B cell (primary cell): ENCODE measurements around the gene LZTR1. TPM values are rescaled to one million over a fixed set of nuclear protein-coding genes. Genes with fewer than 3 reads are reported as not detected.
A peak's percentile ranks its signal among the peaks of the same experiment; 100 is the strongest.

ENCODE experiments used
- ATAC-seq: fragments of 200-7000 bp; cut with Tn5 transposase; one replicate; pipeline ENCODE4 v1.10.0; 2021; ENCODE audit warnings: low read depth, mild to moderate bottlenecking, moderate number of reproducible peaks, moderate library complexity
- CTCF ChIA-PET: fragments of 350-600 bp; sonication (Branson Sonifier 250); formaldehyde crosslinking; loops from one replicate; lab custom pipeline; 2021; ENCODE audit warnings: antibody characterized with exemption, inconsistent platforms; lab: Charles Lee
- POLR2A ChIA-PET: fragments of 350-600 bp; sonication (Branson Sonifier 250); formaldehyde crosslinking; loops from one replicate; lab custom pipeline; 2021; ENCODE audit warnings: antibody characterized with exemption; lab: Charles Lee
- DNase-seq: peaks from one replicate; pipeline ENCODE4 v3.0.0; 2013
- H2AFZ ChIP-seq: 2 replicates; pipeline ENCODE4 v1.6.1; 2012; ENCODE audit warnings: mild to moderate bottlenecking, low read depth, low read length; ENCODE audit not compliant: insufficient read depth, poor library complexity, severe bottlenecking
- H3K27ac ChIP-seq, 2 donors: 1 replicate in 1 of 2; 2 replicates in 1 of 2; pipeline ENCODE4 v1.5.1; 2012 to 2013; ENCODE audit warnings: low read length in 2 of 2, mild to moderate bottlenecking in 2 of 2, moderate library complexity in 1 of 2
- H3K27me3 ChIP-seq, 4 experiments: fragments of 200-600 bp in 1 of 4; sonication (generic) in 1 of 4; replicated peaks in 1 of 4; 1 replicate in 2 of 4; 2 replicates in 2 of 4; pipeline versions ENCODE4 v1.6.1 to v1.7.0; 2013 to 2016; ENCODE audit warnings: low read length in 3 of 4, mild to moderate bottlenecking in 2 of 4, mixed read lengths in 1 of 4, moderate library complexity in 1 of 4; ENCODE audit not compliant: insufficient read depth in 4 of 4, control insufficient read depth in 3 of 4; ENCODE audit errors: control extremely low read depth in 1 of 4
- H3K36me3 ChIP-seq, 2 experiments: replicated peaks in 1 of 2; 1 replicate in 1 of 2; 2 replicates in 1 of 2; pipeline versions ENCODE4 v1.6.1 to v1.7.1; 2013; ENCODE audit warnings: low read length in 1 of 2; ENCODE audit not compliant: insufficient read depth in 2 of 2, control insufficient read depth in 1 of 2; ENCODE audit errors: control extremely low read depth in 1 of 2, extremely low read depth in 1 of 2
- H3K4me1 ChIP-seq, 2 donors: fragments of 200-600 bp in 1 of 2; sonication (generic) in 1 of 2; 1 replicate in 1 of 2; 2 replicates in 1 of 2; pipeline versions ENCODE4 v1.5.1 to v1.6.1; 2013 to 2017; ENCODE audit warnings: low read length in 2 of 2; ENCODE audit not compliant: control insufficient read depth in 2 of 2, insufficient read depth in 2 of 2
- H3K4me2 ChIP-seq: replicated peaks from 2 replicates; pipeline ENCODE3; 2012; ENCODE audit warnings: mild to moderate bottlenecking, low read depth, low read length; ENCODE audit not compliant: poor library complexity, severe bottlenecking
- H3K4me3 ChIP-seq, 5 experiments: fragments of 200-600 bp in 1 of 5; sonication (generic) in 1 of 5; 1 replicate in 3 of 5; 2 replicates in 2 of 5; pipeline versions ENCODE4 v1.5.1 to v1.7.0; 2011 to 2016; ENCODE audit warnings: low read length in 4 of 5, mild to moderate bottlenecking in 4 of 5, low read depth in 2 of 5, control low read depth in 1 of 5, moderate library complexity in 1 of 5; ENCODE audit not compliant: insufficient read depth in 1 of 5; ENCODE audit errors: control extremely low read depth in 1 of 5, extremely low read depth in 1 of 5
- H3K79me2 ChIP-seq: fragments of 200-600 bp; sonication (generic); one replicate; pipeline ENCODE4 v1.6.0; 2016; ENCODE audit warnings: low read length; ENCODE audit not compliant: control insufficient read depth, insufficient read depth
- H3K9ac ChIP-seq: fragments of 200-600 bp; sonication (generic); 2 replicates; pipeline ENCODE4 v1.6.1; 2017; ENCODE audit warnings: mild to moderate bottlenecking, low read length, moderate library complexity
- H3K9me3 ChIP-seq, 3 donors: one replicate each; pipeline versions ENCODE4 v1.6.1 to v1.7.1; 2013; ENCODE audit warnings: low read length in 2 of 3; ENCODE audit not compliant: control insufficient read depth in 2 of 3, insufficient read depth in 1 of 3; ENCODE audit errors: control extremely low read depth in 1 of 3
- H4K20me1 ChIP-seq: 2 replicates; pipeline ENCODE4 v1.6.0; 2012; ENCODE audit warnings: mild to moderate bottlenecking, low read length; ENCODE audit not compliant: insufficient read depth, control insufficient read depth, poor library complexity, severe bottlenecking
- H3K27ac Mint-ChIP-seq: one replicate; pipeline ENCODE4 v1.8.0; 2021; ENCODE audit warnings: mixed read lengths
- H3K27me3 Mint-ChIP-seq: one replicate; pipeline ENCODE4 v1.8.0; 2021; ENCODE audit warnings: mixed read lengths
- H3K4me1 Mint-ChIP-seq: one replicate; pipeline ENCODE4 v1.8.0; 2021; ENCODE audit warnings: mixed read lengths
- H3K4me3 Mint-ChIP-seq: one replicate; pipeline ENCODE4 v1.8.0; 2021; ENCODE audit warnings: mixed read lengths
- H3K9me3 Mint-ChIP-seq: one replicate; pipeline ENCODE4 v1.8.0; 2022; ENCODE audit warnings: mixed read lengths; ENCODE audit not compliant: insufficient read depth
- CTCF ChIP-seq: fragments of 200-600 bp; IDR thresholded peaks from one replicate; pipeline ENCODE4 v1.8.0; 2022; ENCODE audit warnings: antibody characterized with exemption, mild to moderate bottlenecking
- EZH2 ChIP-seq: IDR thresholded peaks from 2 replicates; pipeline ENCODE4 v1.6.1; 2012; ENCODE audit warnings: borderline replicate concordance, low read depth, mild to moderate bottlenecking, moderate library complexity, low read length; ENCODE audit not compliant: insufficient read depth, poor library complexity, severe bottlenecking
- WGBS: methylation state at CpG from one replicate; pipeline ENCODE4 v1.1.5; 2013; ENCODE audit warnings: missing lambda C conversion rate; ENCODE audit not compliant: insufficient coverage; 5-methylcytosine and 5-hydroxymethylcytosine counted together
- intact Hi-C: fragments of 100-400 bp; cut with micrococcal nuclease; formaldehyde crosslinking; loops from one replicate; pipeline ENCODE4 v1.10.0; 2022
- polyA plus RNA-seq: library from polyadenylated mRNA; depleted of rRNA; stranded (reverse); fragments of >200 nt; gene quantifications from 2 replicates; pipeline ENCODE4 v1.2.3, GENCODE V29; 2012
- total RNA-seq, 2 donors: library from RNA; stranded (reverse); fragments of 120-200 nt in 1 of 2; gene quantifications; 1 replicate in 1 of 2; 2 replicates in 1 of 2; pipeline versions ENCODE4 v1.2.3 to v1.2.4, GENCODE V29; 2013 to 2022

Gene LZTR1
- total and polyA plus RNA-seq, 2 donors (not counting 1 experiment from before 2014, with no cell fraction given) = 75.7 to 94.8 TPM

GRCh38 chr22:20957102-20957682, 24.9 kb upstream of the LZTR1 start:
- H3K9ac ChIP-seq = peak overlapping the region; percentile 76
- H3K27me3 ChIP-seq = peaks cover 0 to 26% (median 7%) of the 10 kb centered on the region in 4 experiments
- peaks cover 20% of the 10 kb centered on the region for H3K4me1 Mint-ChIP-seq
- no peak for TF ChIP-seq EZH2
- no peak for TF ChIP-seq CTCF
- peak overlapping the region; percentile 72 for H2AFZ ChIP-seq
- H3K4me2 ChIP-seq = peak overlapping the region; percentile 92
- intact Hi-C loops = loop anchor here (5.0 kb wide), 1 partner anchor 40 kb away; the partner anchor contains the start of gene CRKL
- H3K4me1 ChIP-seq = peaks cover 16 to 23% of the 10 kb centered on the region in 2 donors
- ATAC-seq (peak; percentile 14), DNase-seq (peak; percentile 34)
- peak overlapping the region in 1 of 2 donors; percentile 10 for H3K27ac ChIP-seq
- peaks cover 13% of the 10 kb centered on the region for H3K27me3 Mint-ChIP-seq
- H3K36me3 ChIP-seq = peaks cover 2 to 17% of the 10 kb centered on the region in 2 experiments
- peak overlapping the region; percentile 83 for H3K4me3 Mint-ChIP-seq
- ChIA-PET POLR2A (no interaction called here), CTCF (interaction anchor here (0.8 to 1.0 kb wide), 2 partner anchors 11 to 71 kb away, joined by 3 read pairs; no protein-coding TSS in a partner anchor)
- 2% methylated on average over 54 of the region's 59 CpGs for WGBS
- H3K9me3 ChIP-seq = no peaks in the 10 kb centered on the region
- H3K9me3 Mint-ChIP-seq = no peaks in the 10 kb centered on the region
- peak overlapping the region in 4 of 5 experiments; percentile 55 to 69 (median 60) for H3K4me3 ChIP-seq
- H4K20me1 ChIP-seq = peaks cover 24% of the 10 kb centered on the region
- no peak overlapping the region for H3K27ac Mint-ChIP-seq
- peaks cover 6% of the 10 kb centered on the region for H3K79me2 ChIP-seq
